OCI-LY7 (cell line): ENCODE measurements around the gene RARA.

Experiments used
- EZH2phosphoT487 ChIP-seq: fragments of 200-600 bp; sonication (generic); IDR thresholded peaks from 2 replicates; pipeline ENCODE4 v1.6.1; 2018; ENCODE audit warnings: low read depth, borderline replicate concordance, mild to moderate bottlenecking, mixed run types, antibody characterized with exemption, low read length, moderate library complexity, mixed read lengths
- TF ChIP-seq, protein P1 (sequence below): fragments of 200-600 bp; sonication (generic); conservative IDR thresholded peaks from 2 replicates; pipeline ENCODE4 v1.5.1; 2014; ENCODE audit warnings: mild to moderate bottlenecking, antibody characterized with exemption, low read length, moderate library complexity, mixed read lengths

DNA sequence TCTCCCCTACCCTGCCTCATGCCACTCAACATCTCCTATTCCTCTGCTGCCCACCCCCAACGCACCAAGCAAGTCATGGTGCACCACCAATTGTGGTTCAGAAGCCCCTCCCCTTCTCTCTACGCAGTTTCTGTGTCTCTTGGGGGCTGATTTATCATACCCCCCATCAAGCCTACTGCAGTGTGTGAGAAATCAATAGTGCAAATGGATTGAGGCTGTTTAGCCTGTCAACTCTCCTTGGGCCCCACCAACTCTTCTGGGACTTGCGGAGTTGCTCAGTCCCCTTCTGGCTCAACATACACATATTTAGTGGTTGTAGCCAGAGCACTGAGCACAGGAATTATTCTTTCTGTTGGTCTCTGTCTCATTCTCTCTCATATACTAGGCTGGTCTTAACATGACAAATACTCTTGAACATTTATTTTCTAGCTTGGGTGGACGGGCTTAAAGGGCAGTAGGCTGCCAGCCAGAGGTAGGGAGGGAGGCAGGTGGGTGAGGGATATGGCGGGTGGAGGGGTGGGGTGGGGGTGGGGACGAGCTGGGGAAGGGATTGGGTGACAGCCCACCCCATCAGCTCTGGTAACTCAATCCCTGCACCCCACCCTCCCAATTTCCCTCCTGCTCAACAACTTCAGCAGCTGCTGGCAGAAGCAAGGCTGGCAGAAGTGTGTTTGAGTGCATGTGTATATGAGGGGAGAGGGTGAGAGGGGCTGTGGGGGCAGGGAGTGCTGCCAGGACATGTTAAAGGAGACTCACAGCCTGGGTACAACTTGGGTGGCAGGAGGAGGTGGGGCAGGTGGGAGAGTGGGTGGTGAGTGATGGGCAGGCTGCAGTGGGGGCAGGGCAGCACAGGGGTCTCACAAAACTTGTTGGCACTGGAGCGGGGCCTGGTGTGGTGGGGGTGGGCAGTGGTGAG, 4.9 kb downstream of the RARA start:
- TF ChIP-seq, protein P1, sequence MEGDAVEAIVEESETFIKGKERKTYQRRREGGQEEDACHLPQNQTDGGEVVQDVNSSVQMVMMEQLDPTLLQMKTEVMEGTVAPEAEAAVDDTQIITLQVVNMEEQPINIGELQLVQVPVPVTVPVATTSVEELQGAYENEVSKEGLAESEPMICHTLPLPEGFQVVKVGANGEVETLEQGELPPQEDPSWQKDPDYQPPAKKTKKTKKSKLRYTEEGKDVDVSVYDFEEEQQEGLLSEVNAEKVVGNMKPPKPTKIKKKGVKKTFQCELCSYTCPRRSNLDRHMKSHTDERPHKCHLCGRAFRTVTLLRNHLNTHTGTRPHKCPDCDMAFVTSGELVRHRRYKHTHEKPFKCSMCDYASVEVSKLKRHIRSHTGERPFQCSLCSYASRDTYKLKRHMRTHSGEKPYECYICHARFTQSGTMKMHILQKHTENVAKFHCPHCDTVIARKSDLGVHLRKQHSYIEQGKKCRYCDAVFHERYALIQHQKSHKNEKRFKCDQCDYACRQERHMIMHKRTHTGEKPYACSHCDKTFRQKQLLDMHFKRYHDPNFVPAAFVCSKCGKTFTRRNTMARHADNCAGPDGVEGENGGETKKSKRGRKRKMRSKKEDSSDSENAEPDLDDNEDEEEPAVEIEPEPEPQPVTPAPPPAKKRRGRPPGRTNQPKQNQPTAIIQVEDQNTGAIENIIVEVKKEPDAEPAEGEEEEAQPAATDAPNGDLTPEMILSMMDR: no peak
- no peak for TF ChIP-seq EZH2phosphoT487
